ENCODE measurements around the gene SAT2.
"Not testable (repeated sequence)": the region's sequence is repeated elsewhere in the genome, so short reads cannot be mapped to it uniquely, and the experiment has no call there.

SAT2 gene

DNA sequence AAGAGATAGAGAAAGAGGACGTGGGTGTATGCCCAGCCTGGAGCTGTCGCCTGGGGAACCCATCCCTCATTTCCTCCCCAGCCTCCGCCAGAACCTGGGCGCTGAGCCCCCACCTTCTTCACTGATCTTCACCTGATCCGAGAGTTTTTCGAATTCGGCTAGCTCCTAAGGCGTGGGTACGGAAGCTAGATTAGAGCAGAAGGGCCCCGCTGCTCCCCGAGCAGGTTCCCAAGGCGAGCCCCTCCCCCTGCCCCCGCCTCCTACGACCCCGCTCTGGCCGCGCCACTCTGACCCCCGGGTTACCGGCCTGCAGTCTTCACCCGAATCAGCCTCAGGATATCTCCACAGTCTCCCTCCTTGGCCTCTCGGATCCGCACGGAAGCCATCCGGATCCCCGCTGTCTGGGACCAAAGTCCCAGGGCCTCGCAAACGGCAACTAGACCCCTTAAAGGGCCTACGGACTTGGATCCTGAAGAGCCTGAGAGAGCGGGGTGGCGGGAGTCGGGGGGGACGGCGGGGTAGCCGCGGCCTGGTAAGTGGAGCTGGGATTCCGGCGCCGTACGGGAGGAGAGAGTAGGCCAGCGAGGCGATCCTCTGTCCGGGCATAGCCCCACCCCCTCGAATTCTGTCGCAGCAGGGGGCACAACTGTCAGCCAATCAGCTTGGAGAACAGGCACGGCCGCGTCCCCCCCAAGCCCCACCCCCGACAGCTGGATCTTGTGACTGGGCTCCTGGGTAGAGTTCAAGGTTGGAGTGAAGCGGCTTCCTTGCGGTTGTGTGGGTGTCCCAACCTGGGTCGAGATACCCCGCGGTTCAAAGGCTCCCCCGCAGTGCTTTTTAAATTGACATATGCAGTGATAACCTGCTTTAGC, at the start of gene SAT2:
TSS of gene SAT2 (minus strand) at position 572 of the 872 bp plus-strand sequence. CDS start at position 386, 186 bp downstream.
- DNase-seq = peak; percentile 2

DNA sequence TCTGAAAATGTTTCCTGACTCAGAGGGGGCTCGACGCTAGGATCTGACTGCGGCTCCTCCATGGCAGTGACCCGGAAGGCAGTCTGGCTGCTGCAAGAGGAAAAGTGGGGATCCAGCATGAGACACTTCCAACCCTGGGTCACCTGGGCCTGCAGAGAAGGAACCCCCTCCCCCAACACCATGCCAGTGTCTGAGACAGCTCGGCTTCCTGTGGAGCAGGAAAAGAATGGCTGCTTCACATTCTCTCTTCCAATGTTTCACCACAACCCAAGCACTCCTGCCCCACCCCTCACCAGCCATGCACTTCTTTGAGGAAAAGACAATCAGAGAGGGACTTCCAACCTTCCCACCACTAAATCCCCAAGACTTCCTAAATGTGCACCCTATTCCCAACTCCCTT, 48.9 kb upstream of the SAT2 start:
- DNase-seq = no peak

DNA sequence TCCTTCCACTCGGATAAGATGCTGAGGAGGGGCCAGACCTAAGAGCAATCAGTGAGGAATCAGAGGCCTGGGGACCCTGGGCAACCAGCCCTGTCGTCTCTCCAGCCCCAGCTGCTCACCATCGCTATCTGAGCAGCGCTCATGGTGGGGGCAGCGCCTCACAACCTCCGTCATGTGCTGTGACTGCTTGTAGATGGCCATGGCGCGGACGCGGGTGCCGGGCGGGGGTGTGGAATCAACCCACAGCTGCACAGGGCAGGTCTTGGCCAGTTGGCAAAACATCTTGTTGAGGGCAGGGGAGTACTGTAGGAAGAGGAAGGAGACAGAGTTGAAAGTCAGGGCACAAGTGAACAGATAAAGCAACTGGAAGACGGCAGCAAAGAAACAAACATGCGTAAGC, 47.3 kb upstream of the SAT2 start:
- no peak for DNase-seq

DNA sequence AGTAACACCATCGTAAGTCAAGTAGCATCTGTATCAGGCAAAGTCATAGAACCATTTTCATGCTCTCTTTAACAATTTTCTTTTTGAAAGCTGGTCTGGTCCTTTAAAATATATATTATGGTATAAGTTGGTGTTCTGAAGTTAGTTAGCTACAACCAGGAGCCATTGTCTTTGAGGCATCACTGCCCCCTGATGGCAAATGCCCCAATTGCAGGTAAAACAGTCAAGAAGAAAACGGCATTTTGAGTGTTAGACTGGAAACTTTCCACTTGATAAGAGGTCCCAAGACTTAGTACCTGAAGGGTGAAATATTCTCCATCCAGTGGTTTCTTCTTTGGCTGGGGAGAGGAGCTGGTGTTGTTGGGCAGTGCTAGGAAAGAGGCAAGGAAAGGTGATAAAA, 45.6 kb upstream of the SAT2 start:
- no peak for DNase-seq

GRCh38 chr17:7668482-7668881, 40.9 kb upstream of the SAT2 start:
- no peak for DNase-seq

DNA sequence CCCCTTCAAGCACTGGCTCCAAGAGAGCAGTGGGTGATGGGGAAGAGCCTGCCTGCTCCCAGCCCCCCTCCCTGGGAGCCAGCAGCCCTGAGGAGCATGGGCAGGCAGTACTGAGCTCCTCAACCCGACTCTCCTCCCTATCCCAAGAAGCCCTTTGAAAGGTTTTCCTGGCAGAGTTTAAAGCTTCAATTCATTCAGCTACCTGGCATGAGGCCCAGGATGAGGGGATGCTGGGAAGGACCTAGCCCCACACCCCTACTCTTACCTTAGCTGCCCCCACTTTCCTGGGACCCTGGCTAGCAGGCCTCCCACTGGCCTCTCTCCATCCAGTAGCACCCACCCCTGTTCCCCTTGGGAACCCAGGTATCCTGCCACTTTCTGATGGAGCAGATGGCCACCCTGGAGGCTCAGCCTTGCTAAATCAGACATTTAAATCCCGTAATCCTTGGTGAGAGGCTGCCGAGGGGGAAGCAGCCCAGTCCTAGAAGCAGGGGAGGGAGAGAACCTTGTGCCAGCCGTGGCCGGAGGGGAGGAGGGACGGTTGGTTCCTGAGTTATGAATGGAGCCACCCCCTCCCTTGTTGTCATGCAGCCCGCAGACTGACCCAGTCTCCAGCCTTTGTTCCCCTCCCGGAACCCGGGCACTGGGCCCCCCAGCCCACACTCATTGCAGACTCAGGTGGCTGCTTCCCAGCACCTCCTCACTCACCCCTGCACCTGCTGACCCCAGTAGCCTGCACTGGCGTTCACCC, 40.2 kb upstream of the SAT2 start:
- no peak for DNase-seq

GRCh38 chr17:7656958-7657609, 29.5 kb upstream of the SAT2 start:
- DNase-seq = no peak

GRCh38 chr17:7655541-7655840, 27.9 kb upstream of the SAT2 start:
- no peak for DNase-seq

DNA sequence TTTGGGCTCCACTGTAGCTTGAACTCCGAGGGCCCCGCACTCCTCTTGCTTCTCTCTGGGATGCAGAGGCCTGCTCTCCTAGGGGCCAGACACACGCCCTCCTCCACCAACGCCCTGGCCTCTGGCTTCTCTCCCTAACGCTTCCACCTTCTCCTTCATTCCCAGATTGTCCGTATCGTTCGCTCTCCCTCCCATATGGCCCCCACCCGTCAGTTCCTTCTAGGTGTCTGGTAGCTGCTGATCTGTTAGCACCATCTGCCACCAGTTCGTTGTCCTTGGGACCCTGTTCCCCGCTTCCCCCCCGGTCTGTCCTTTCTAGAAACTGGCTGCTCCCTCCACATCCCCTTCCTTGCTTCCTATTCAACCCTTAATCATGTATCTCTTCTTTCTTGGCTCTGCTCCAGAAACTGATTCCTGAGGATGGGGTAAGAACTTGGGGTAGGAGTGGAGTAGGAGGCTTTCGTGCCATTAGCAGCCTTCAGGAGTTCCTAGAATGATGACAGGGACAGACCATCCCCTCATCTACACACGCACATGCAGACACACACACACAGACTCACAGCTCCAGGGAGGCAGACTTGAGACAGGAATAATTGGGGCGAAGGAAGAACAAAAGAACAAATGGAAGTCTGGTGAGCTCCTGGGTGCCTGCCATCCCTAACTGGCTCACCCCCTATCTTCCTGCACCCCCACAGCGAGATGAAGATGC, 27.4 kb upstream of the SAT2 start:
- DNase-seq = no peak

DNA sequence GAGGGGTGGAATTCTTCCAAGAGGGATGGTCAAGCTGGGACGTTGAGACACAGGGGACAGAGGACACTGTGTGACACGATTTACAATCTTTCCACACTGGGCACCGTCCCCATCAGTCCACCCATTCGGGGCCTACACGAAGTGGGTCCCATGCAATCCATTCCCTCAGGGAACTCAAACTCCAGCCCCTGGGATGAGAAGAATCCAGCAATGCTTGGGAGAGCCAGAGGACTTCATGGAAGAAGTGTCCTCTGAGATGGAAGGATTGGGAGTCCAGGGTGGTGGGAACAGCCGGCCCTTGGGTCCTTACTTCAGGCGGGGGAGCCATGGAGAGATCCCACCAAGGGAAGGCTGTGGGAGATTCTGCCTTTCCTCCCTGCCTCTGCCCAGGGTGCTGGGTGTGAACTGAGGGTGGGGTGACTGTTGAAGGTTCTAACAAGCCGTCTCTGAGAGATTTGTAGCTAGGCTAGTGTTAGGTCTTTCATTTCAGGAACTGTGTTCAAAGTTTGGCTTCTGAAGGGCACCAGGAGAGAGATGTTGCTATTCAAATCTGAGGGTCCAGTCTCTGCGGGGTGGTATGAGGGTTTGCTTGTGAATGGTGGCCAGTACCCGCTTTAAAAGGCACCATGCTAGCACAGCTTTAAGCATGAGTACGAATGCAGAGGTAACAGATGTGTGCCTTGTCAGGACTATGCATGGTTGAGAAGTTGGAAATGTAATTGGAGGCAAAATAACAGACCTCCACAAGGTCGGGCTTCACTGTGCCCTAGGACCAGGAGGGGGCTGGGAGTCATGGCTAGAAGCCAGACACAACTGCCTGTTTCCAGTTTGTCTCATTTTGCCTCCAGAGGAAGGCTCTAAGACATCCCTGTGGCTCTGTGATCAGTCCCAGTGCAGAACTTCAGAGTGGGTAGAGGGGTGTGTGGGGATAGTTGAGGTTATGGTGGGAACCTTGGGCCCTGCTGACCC, 25.1 kb upstream of the SAT2 start:
- no peak for DNase-seq

DNA sequence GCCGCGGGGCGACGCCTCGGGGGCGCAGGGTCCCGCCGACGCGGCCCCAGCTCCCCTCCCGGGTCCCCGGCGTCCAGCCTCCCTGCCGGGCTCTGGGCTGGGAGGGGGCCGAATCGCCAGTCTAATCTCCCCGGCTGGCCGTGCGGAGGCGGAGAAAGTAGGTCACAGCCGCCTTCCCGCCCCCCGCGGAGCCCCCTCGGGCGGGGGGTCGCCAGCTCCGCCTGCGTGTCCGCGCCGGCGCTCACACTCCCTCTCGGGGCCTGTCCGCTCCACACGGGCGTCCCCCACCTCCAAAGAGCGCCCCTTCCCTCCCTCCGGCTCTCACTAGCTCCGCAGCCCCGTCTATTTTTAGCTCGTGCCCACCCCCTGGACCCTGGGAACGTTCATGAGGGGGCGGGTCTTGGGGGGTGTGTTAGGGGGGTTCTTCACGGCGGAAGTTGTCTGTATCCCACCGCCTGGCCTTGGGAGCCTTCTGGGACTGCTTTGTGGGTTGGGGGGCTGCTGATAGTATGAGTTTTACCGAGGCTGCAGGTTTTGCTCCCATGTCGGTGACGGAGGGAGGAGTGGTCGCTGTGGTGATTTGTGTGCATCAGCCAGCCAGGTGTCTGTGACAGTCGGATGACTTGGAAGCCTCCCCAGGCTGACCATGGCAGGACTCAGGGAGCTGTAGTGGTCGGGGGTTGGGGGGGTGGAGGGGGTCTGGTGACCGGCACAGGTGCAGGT, 24.2 kb upstream of the SAT2 start:
- DNase-seq = no peak

DNA sequence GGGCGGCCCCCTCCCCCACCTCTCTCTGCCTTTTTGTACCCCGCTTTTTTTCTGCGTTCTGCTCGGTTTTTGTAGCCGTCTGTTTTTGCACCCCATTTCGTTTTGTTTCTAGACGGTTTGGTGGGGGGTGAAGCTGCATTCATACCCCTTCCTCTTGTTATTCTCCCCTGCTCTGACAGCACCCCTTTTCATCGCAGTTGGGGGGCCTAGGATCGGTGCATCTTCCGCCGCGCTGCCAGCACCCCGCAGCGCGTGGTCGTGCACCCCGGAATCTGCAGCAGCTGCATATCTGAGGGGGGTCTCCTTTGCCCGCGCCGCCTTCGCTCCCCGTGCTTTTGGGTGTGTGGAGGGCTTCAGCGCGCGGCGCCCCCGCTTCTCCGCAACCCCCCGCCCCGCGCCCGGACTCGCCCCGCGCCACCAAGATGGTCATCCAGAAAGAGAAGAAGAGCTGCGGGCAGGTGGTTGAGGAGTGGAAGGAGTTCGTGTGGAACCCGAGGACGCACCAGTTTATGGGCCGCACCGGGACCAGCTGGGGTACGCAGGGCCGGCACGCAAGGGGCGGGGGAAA, 23.6 kb upstream of the SAT2 start:
- DNase-seq = no peak

DNA sequence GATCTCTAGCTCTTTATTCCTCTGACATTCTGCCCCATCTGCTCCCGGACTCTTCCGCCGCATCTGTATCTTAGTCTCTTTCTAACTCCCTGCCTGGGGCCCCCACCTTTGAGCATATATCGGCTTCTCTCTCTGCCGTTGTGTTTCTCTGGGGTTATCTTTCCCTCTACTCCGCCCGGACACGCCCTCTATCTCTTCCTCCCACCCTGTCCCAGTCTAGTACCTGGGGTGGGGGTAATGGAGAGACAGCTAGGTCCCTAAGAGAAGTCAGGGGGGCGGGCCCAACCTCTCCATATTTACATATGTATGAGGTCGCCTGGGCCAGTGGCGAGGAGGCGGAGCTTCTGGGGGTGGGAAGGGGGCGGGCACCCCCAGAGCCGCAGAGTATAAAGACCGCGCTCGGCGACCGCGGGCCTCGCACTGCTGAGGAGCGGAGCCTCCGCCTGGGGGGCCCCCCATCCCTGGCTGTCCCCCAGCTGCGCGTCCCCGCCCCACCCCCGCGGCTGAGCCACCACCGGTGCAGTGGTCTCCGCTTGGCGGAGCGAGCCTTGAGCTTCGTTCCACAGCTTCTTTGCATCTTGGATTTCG, 23.0 kb upstream of the SAT2 start, which contains the start of gene ATP1B2:
TSS of gene ATP1B2 (plus strand) at position 418 of the 588 bp plus-strand sequence. CDS start 593 bp downstream, outside the sequence.
- no peak for DNase-seq

DNA sequence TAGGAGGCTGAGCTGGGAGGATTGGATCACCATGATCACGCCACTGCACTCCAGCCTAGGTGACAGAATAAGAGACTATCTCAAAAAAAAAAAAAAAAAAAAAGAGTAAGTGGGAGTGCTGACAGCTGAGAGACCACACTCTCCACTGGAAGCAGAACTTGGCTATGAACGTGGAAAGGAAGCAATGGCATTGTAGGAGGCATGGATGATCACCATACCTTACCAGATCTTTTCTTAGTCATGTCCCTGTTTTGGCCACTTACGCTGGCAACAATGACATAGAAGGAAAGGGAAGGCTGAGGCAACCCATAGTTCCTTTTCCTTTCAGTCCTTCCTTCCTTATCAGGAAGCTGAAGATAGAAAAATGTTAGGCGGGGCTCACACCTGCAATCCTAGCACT, 19.4 kb upstream of the SAT2 start:
- no peak for DNase-seq

- DNase-seq = no peak
Measured at GRCh38 chr17:7646457-7646856, 18.8 kb upstream of the SAT2 start.

GRCh38 chr17:7644775-7645174, 17.2 kb upstream of the SAT2 start:
- no peak for DNase-seq

GRCh38 chr17:7641635-7642034, 14.0 kb upstream of the SAT2 start:
- DNase-seq = not testable (repeated sequence)

DNA sequence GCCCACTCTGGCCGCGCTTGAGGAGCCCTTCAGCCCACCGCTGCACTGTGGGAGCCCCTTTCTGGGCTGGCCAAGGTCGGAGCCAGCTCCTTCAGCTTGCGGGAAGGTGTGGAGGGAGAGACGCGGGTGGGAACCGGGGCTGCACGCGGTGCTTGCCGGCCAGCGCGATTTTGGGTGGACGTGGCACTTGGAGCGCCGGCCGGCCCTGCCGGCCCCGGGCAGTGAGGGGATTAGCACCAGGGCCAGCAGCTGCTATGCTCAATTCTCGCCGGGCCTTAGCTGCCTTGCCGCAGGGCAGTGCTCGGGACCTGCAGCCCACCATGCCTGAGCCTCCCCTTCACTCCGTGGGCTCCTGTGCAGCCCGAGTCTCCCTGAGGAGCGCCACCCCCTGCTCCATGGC, 13.2 kb upstream of the SAT2 start:
- DNase-seq = no peak

- no peak for DNase-seq
Measured at GRCh38 chr17:7636163-7636562, 8.5 kb upstream of the SAT2 start.

GRCh38 chr17:7634384-7634783, 6.8 kb upstream of the SAT2 start:
- no peak for DNase-seq
